Suppressor macrophage treated with lipopolysaccharide for 1 hour (primary cell): ENCODE measurements around the gene NOS1.
A peak's percentile ranks its signal among the peaks of the same experiment; 100 is the strongest.

Source experiments
- DNase-seq, 3 donors: peaks; one replicate each; pipeline ENCODE4 v3.0.0-alpha.2; 2020 to 2022

The NOS1 gene

DNA sequence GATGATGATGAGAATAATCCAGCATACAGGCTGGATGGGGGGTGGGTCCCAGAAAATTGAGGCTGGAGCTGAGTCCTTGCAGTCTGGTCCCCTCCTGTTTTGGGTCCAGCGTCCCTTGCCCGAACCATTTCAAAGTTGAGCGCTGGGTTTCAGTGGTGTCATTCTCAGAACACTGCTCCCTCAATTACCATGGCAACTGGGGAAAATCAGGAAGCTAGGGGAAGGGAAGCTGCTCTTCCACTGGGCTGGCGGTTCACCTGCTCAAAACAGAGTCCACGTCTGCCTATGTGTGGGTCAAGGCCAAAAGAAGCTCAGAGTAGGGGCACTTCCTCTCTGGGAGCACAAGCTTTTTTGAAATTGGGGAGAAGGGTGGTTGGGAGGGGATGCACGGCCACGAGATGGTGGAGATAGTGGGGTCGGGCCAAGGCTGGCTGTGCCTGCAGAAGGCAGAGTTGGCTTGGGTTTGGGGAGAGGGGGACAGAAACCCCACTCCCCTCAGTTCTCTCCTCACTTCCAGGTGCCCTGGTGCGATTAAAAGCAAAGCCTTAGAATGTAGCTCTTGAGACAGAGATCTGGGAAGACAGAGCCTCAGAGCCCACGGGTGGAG, 1.7 kb upstream of the NOS1 start:
- DNase-seq = no peak

- DNase-seq = no peak
Measured at GRCh38 chr12:117362391-117362790, 965 bp upstream of the NOS1 start.

DNA sequence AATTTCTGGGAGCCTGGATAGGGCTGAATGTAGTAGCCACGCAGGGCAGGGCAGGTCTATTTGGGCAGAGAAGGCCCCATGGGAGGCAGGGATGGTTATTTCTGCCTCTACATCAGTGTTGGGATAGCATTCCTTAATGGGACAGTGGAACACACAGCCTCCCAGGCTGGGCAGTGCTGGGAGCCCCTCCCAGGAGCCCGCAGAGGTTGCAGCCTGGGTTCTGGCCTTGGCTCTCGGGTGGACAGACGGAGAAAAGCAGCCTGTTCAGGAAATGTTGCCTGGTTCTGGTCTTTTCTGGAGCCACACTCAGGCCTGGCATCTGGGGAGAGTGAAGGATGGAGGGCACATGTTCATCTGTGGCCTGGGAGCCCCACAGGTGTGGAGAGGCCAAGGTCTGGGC, 479 bp upstream of the NOS1 start:
- DNase-seq = no peak

DNA sequence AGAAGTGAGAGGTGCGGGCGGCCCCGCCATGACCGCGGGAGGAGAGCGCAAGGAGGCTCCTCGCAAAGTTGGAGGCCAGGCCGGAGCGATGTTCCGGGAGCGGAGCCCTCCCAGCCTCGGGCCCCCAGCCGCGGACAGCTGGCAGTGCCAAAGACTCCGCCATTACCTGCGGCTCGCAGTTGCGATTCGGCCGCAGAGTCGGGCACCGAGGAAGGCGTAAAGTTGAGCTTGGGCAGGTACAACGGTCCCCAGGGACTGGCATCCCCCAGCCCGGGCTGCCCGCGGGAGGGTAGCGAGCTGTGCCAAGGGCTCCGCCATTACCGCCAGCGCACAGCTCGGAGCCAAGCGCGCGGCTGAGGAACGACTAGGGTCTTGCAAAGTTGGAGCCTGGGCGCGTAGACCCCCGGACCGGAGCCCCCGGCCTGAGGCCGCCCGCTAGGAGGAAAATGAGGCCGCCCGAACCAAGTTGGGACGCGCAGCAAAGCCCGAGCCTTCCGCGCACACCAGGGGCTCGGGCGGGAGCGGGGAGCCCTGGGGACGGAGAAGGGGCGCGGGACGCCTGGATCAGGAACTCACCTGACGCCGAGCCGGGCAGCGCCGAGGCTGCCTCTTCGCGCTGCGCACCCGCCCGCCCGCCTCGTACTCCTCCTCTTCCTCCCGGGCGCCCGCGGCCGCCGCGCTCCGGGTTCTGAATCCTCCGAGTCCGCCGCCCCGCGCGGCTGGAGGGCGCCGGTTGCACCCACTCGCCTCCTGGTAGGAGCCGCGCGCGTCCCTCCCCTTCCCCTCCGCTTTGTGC, 677 bp downstream of the NOS1 start:
- no peak for DNase-seq

- DNase-seq = no peak
Measured at GRCh38 chr12:117360222-117360550, 1.2 kb downstream of the NOS1 start.

GRCh38 chr12:117359029-117359845, 2.2 kb downstream of the NOS1 start:
- DNase-seq = no peak

- no peak for DNase-seq
Measured at GRCh38 chr12:117356048-117356447, 5.4 kb downstream of the NOS1 start.

DNA sequence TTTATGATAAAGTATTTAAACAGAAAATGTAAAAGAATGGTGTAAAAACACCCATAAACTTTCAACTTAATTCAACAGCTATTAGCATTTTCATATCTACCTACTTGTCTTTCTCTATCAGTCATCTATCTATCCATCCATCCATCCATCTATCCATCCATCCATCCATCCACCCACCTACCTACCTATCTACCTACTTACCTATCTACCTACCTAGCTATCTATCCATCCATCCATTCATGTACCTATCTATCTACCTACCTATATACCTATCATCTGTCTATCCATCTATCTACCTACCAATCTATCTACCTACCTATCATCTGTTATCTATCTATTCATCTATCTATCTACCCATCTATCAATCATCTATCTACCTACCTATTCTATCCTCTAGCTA, 8.5 kb downstream of the NOS1 start:
- DNase-seq = no peak

GRCh38 chr12:117352206-117352605, 9.2 kb downstream of the NOS1 start:
- DNase-seq = no peak

- no peak for DNase-seq
Measured at GRCh38 chr12:117350140-117350539, 11.3 kb downstream of the NOS1 start.

DNA sequence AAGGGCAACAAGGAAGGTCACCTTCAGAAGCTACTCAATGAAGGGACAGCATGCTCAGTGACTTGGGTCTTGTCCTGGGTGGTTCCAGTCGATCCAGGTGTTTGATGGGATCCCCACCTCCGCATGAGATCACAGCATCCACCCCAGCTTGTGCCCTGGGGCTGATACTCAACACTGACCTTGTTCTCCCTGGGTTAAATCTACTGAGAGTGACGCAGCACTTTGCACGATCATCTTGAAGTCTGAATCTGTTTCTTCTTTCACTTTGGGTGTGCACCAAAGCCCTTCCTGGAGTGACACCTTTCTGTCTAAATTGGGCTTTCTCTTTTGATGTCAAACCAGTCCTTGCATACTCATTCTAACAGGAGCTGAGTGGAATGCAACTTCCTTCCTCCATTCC, 13.8 kb downstream of the NOS1 start:
- no peak for DNase-seq

GRCh38 chr12:117344716-117345115, 16.7 kb downstream of the NOS1 start:
- DNase-seq = no peak

- DNase-seq = no peak
Measured at GRCh38 chr12:117343849-117344248, 17.6 kb downstream of the NOS1 start.

GRCh38 chr12:117343296-117343695, 18.1 kb downstream of the NOS1 start:
- no peak for DNase-seq

GRCh38 chr12:117342682-117343081, 18.7 kb downstream of the NOS1 start:
- no peak for DNase-seq

DNA sequence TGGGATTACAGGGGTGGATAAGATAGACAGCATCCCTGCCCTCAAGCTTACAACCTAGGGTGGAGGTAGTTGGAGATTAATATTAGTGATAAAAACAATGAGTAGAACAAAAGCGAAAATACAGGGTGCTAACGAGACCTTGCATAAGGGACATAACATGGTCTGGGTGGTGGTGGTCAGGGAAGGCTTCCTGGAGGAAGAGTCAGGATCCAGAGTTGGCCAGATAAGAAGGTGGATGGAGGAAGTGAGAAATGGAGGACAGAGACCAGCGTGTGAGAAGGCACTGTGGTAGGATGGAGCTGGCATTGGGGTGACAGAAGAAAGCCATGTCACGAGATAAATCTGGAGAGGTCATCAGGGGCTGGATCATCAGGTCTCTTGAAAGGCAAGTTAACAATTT, 19.2 kb downstream of the NOS1 start:
- no peak for DNase-seq

GRCh38 chr12:117339104-117339503, 22.3 kb downstream of the NOS1 start:
- DNase-seq = no peak

- DNase-seq = no peak
Measured at GRCh38 chr12:117334855-117335587, 26.4 kb downstream of the NOS1 start.

DNA sequence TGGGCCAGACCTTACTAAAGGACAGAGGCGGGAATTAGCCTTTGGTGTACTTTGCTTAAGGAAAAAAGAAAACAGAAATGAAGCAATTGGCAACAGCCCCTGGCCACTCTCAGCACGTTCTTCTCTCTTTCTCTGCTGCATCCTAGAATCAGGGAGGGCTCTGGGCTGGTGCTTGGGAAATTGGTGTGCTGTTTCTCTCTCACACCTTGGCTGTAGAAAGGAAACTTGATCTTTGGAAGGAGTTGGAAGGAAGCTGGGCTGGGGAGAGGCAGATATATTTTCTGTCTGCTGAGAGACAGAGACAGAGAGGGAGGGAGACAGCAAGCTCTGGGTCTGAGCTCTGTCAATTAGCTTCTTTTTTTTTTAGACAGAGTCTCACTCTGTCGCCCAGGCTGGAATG, 27.4 kb downstream of the NOS1 start:
- no peak for DNase-seq

DNA sequence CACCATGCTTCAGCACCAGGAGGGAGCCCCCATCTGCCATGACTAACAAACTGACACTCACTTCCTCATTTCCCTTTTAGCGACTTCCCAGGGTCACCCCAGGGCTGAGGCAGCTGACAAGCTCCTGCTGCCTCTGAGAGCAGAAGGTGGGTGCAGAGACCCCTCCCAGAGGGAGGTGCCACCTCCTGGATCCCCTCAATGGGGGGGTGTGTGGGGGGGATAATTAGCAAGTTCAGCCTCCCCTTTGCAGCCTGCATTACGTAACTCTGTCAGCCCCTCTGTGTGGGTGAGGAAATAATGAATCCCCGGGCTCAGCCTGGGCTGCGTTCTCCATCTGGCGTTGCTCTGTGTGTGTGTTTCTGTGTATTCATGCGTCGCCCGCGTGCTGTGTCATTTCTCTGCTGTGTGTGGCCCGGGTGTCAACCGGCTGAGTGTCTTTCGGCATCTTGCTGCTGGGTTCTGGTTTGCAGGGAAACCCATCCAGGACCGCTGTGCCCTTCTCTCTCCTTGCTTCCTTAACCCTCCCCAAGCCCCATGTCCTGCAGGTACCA, 28.0 kb downstream of the NOS1 start:
- DNase-seq = peak; percentile 36 to 51 (median 44)

DNA sequence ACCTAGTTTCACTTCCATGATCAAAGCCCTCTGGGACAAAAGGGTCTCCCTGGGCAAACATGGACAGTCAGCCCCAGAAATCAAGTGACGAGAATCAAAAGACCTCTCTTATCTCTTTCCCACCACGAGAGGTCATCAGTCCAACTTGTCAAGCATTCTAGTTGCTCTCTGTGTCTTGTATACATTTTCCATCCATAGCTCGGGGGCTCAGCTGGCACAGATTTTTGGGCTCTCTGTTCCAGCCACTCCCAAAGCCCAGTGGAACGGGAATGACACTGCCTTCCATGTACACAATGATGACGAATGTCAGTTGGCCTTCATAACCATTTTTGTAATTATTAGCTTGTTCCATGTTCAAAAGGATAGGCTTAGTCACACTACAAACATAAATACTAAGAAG, 29.7 kb downstream of the NOS1 start:
- no peak for DNase-seq

DNA sequence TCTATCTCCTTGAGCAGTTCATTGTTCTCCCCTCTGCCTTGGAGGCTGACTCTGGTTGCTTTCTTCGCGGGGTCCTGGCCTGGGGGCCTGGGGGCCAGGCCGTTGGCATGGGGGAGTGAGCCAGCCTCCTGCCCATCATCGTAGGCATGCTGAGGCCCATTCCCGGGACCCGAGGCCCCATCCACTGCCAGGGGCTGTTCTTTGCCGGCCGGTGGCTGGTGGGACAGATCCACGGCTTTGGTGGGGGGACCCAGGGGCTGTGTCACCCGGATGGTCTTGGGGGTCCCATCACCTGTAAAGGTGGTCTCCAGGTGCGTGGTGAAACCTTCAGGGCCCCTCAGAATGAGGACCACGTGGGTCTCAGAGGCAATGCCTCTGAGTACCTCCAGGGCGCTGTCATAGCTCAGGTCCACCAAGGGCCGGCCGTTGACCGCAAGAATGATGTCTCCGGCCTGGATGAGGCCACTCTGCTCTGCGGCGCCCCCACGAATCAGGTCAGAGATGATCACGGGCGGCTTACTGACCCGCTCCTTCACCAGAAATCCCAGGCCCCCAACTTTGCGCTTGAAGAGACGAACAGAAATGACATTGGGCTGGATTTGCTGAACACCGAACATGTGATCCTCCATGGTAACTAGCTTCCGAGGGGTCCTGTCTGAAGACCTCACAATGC, 30.8 kb downstream of the NOS1 start:
- DNase-seq = no peak
